ENCODE results near the gene GP5. TPM values are rescaled to one million over a fixed set of nuclear protein-coding genes. Genes with fewer than 3 reads are reported as not detected.

GP5 gene
- total RNA-seq, 3 donors from 2014 or later = 0.16 TPM; not detected in 2

GRCh38 chr3:194425399-194425798 lies 26.3 kb upstream of the GP5 start:
- Histone ChIP-seq H3K27ac (no peak overlapping the region), H3K9me3 (no peaks in the 10 kb centered on the region), H3K4me3 (no peak overlapping the region), H3K36me3 (no peaks in the 10 kb centered on the region), H3K4me1 (no peaks in the 10 kb centered on the region), H3K27me3 (no peaks in the 10 kb centered on the region)
- no peak for DNase-seq (ENCODE audit: low spot score in 2 of 2)
- intact Hi-C loops (cut with DNase I; ENCODE audit: low total_unique reads) = no loop called here
- TF ChIP-seq POLR2AphosphoS5 (IDR thresholded peaks at IDR 0.05) (no peak), POLR2A (IDR thresholded peaks at IDR 0.05) (no peak), CTCF (IDR thresholded peaks at IDR 0.05) (no peak)

GRCh38 chr3:194424953-194425352 lies 25.9 kb upstream of the GP5 start:
- Histone ChIP-seq H3K36me3 (no peaks in the 10 kb centered on the region), H3K4me3 (no peak overlapping the region), H3K9me3 (no peaks in the 10 kb centered on the region), H3K27me3 (no peaks in the 10 kb centered on the region), H3K4me1 (no peaks in the 10 kb centered on the region), H3K27ac (no peak overlapping the region)
- DNase-seq (ENCODE audit: low spot score in 2 of 2) = no peak
- TF ChIP-seq POLR2A (IDR thresholded peaks at IDR 0.05) = no peak
- TF ChIP-seq CTCF (IDR thresholded peaks at IDR 0.05) = no peak
- TF ChIP-seq POLR2AphosphoS5 (IDR thresholded peaks at IDR 0.05) = no peak
- intact Hi-C loops (cut with DNase I; ENCODE audit: low total_unique reads) = no loop called here

- intact Hi-C loops (cut with DNase I; ENCODE audit: low total_unique reads) = no loop called here
- TF ChIP-seq POLR2A (IDR thresholded peaks at IDR 0.05) (no peak), POLR2AphosphoS5 (IDR thresholded peaks at IDR 0.05) (no peak), CTCF (IDR thresholded peaks at IDR 0.05) (no peak)
- DNase-seq (ENCODE audit: low spot score in 2 of 2) = no peak
These were observed 25.3 kb upstream of the GP5 start for GRCh38 chr3:194424373-194424772.

DNA sequence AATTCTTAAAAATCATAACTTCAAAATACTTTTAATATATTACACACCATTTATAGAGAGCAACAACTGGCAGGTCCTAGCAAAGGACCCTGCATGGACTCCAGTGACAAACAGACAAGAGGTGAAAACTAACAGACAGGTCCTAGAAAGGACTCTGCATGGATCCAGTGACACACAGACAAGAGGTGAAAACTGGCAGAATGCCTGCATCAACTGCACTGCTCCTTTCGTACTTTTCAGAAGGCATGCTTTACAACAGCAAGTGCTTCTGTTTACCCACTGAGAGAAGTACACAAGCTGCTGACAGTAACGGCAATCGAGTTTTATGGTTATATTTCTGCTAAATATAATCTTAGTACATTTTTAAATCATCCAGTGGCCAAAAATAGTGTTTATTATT lies 24.3 kb upstream of the GP5 start:
- no peak overlapping the region for H3K27ac ChIP-seq
- TF ChIP-seq CTCF (IDR thresholded peaks at IDR 0.05) = no peak
- TF ChIP-seq POLR2A (IDR thresholded peaks at IDR 0.05) = no peak
- TF ChIP-seq POLR2AphosphoS5 (IDR thresholded peaks at IDR 0.05) = no peak
- intact Hi-C loops (cut with DNase I; ENCODE audit: low total_unique reads) = no loop called here
- no peaks in the 10 kb centered on the region for H3K4me1 ChIP-seq
- no peak for DNase-seq (ENCODE audit: low spot score in 2 of 2)
- H3K9me3 ChIP-seq = no peaks in the 10 kb centered on the region
- no peak overlapping the region for H3K4me3 ChIP-seq
- no peaks in the 10 kb centered on the region for H3K27me3 ChIP-seq
- no peaks in the 10 kb centered on the region for H3K36me3 ChIP-seq

More at GRCh38 chr3:194424373-194424772, 25.3 kb upstream of the GP5 start:
- no peaks in the 10 kb centered on the region for H3K36me3 ChIP-seq
- no peaks in the 10 kb centered on the region for H3K4me1 ChIP-seq
- H3K27ac ChIP-seq = no peak overlapping the region
- H3K4me3 ChIP-seq = no peak overlapping the region
- H3K9me3 ChIP-seq = no peaks in the 10 kb centered on the region
- no peaks in the 10 kb centered on the region for H3K27me3 ChIP-seq

GRCh38 chr3:194422188-194422587 lies 23.1 kb upstream of the GP5 start:
- intact Hi-C loops (cut with DNase I; ENCODE audit: low total_unique reads) = no loop called here
- TF ChIP-seq POLR2AphosphoS5 (IDR thresholded peaks at IDR 0.05) (no peak), CTCF (IDR thresholded peaks at IDR 0.05) (no peak), POLR2A (IDR thresholded peaks at IDR 0.05) (no peak)
- Histone ChIP-seq H3K4me3 (no peak overlapping the region), H3K9me3 (no peaks in the 10 kb centered on the region), H3K27me3 (no peaks in the 10 kb centered on the region), H3K4me1 (no peaks in the 10 kb centered on the region), H3K27ac (no peak overlapping the region), H3K36me3 (no peaks in the 10 kb centered on the region)
- DNase-seq (ENCODE audit: low spot score in 2 of 2) = no peak

Measured in breast epithelium (tissue), 4 donors.